Parathyroid adenoma (tissue), 2 donors: Measurements from ENCODE around the gene PHF1.

Experiments
- H2AFZ ChIP-seq: fragments of 300-600 bp; sonication (generic); one replicate; pipeline ENCODE4 v1.7.0; 2017; ENCODE audit warnings: antibody characterized with exemption, mild to moderate bottlenecking
- H3K27ac ChIP-seq: fragments of 300-600 bp; sonication (generic); one replicate; pipeline ENCODE4 v1.7.0; 2017
- H3K27me3 ChIP-seq: fragments of 300-600 bp; sonication (generic); one replicate; pipeline ENCODE4 v1.7.0; 2017; ENCODE audit warnings: low read length; ENCODE audit not compliant: control insufficient read depth, insufficient read depth
- H3K36me3 ChIP-seq: fragments of 300-600 bp; sonication (generic); one replicate; pipeline ENCODE4 v1.7.0; 2017; ENCODE audit warnings: low read length; ENCODE audit not compliant: control insufficient read depth, insufficient read depth
- H3K4me1 ChIP-seq: fragments of 300-600 bp; sonication (generic); one replicate; pipeline ENCODE4 v1.7.0; 2017; ENCODE audit warnings: control low read depth
- H3K4me2 ChIP-seq: fragments of 300-600 bp; sonication (generic); one replicate; pipeline ENCODE4 v1.7.0; 2017; ENCODE audit warnings: low read length
- H3K4me3 ChIP-seq: fragments of 300-600 bp; sonication (generic); one replicate; pipeline ENCODE4 v1.7.0; 2017; ENCODE audit warnings: low read depth, low read length
- H3K79me2 ChIP-seq: fragments of 300-600 bp; sonication (generic); one replicate; pipeline ENCODE4 v1.7.0; 2017; ENCODE audit warnings: control low read depth
- H3K9ac ChIP-seq: fragments of 300-600 bp; sonication (generic); one replicate; pipeline ENCODE4 v1.7.0; 2017; ENCODE audit warnings: mild to moderate bottlenecking
- H3K9me3 ChIP-seq: fragments of 300-600 bp; sonication (generic); one replicate; pipeline ENCODE4 v1.7.0; 2017; ENCODE audit warnings: low read length; ENCODE audit not compliant: control insufficient read depth
- CTCF ChIP-seq: fragments of 300-600 bp; sonication (generic); IDR thresholded peaks from one replicate; pipeline ENCODE4 v1.7.0; 2017; ENCODE audit warnings: antibody characterized with exemption, mild to moderate bottlenecking
- donor health status: primary hyperparathyroidism.

Gene PHF1

DNA sequence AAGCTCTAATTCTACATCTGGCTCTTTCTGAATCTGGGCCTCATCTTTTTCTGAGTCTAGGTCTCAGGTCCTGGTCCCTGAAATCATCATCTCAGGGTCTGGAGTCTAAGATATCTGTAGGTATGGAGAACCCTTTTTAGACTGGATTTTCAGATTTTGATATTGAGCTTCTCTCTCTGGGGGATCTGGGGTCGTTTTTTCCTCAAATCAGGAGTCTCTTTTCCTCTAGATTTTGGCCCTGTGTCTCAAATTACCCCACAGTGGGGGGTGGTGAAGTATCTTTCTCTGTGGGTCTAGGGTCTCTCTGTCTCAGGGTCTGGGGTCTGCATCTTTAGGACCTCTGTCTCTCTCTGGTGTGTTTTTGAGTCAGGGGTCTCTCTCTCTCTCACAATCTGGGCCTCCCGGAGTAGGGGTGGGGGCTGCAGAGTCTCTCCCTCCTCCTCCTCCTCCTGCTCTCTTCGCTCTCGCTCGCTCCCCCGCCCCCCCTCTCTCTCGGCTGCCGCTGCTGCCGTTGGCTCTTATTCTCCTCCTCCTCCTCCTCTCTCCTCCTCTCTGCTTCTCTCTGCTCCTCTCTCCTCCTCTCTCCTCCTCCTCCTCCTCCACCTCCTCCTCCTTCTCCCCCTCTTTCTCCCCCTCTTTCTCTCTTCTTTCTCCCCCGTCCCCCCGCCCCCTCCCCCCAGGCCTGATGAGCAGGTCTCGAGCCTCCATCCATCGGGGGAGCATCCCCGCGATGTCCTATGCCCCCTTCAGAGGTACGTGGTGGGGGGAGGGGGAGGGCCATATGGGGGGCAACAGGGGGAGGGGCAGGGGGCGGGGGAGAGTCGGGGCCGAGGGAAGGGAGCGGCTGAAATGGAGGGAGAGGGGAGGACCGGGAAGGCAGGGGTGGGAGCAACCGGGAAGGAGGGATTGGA is 9.0 kb downstream of the PHF1 start, which contains the start of gene SYNGAP1:
Gene SYNGAP1 (plus strand): TSS at position 486 of the 911 bp plus-strand sequence. CDS start 200 bp downstream, at position 686.
- peaks cover 22% of the 10 kb centered on the region for H3K4me1 ChIP-seq
- H3K9me3 ChIP-seq, result no peaks in the 10 kb centered on the region
- peak within 1 kb of the TSS; percentile 81 for H3K4me3 ChIP-seq
- H3K27me3 ChIP-seq, result no peaks in the 10 kb centered on the region
- no peak for TF ChIP-seq CTCF
- peaks cover 9% of the 10 kb centered on the region for H3K79me2 ChIP-seq
- H3K36me3 ChIP-seq, result no peaks in the 10 kb centered on the region
- H3K27ac ChIP-seq, result peak within 1 kb of the TSS; percentile 91
- no peak within 1 kb of the TSS for H3K9ac ChIP-seq
- peak within 1 kb of the TSS; percentile 85 for H2AFZ ChIP-seq
- H3K4me2 ChIP-seq, result peak within 1 kb of the TSS; percentile 89

GRCh38 chr6:33420491-33421343 is 9.9 kb downstream of the PHF1 start:
- TF ChIP-seq CTCF, result no peak
- Histone ChIP-seq H3K79me2 (peaks cover 9% of the 10 kb centered on the region), H3K27ac (peak overlapping the region; percentile 41), H3K4me1 (peaks cover 23% of the 10 kb centered on the region), H3K4me3 (no peak overlapping the region), H3K4me2 (peak overlapping the region; percentile 42), H3K27me3 (no peaks in the 10 kb centered on the region), H3K9me3 (no peaks in the 10 kb centered on the region), H3K9ac (no peak overlapping the region), H2AFZ (no peak overlapping the region), H3K36me3 (no peaks in the 10 kb centered on the region)

GRCh38 chr6:33421344-33421643 is 10.5 kb downstream of the PHF1 start:
- Histone ChIP-seq H3K79me2 (peaks cover 9% of the 10 kb centered on the region), H3K9me3 (no peaks in the 10 kb centered on the region), H3K4me1 (peaks cover 23% of the 10 kb centered on the region), H3K4me3 (no peak overlapping the region), H3K36me3 (no peaks in the 10 kb centered on the region), H2AFZ (no peak overlapping the region), H3K9ac (no peak overlapping the region), H3K4me2 (no peak overlapping the region), H3K27me3 (no peaks in the 10 kb centered on the region), H3K27ac (peak overlapping the region; percentile 12)
- TF ChIP-seq CTCF, result no peak

- H2AFZ ChIP-seq, result no peak overlapping the region
- no peak overlapping the region for H3K4me2 ChIP-seq
- peak overlapping the region; percentile 99 for H3K27ac ChIP-seq
- H3K27me3 ChIP-seq, result no peaks in the 10 kb centered on the region
- no peak overlapping the region for H3K4me3 ChIP-seq
- H3K9me3 ChIP-seq, result no peaks in the 10 kb centered on the region
- no peak for TF ChIP-seq CTCF
- H3K4me1 ChIP-seq, result peaks cover 24% of the 10 kb centered on the region
- H3K36me3 ChIP-seq, result no peaks in the 10 kb centered on the region
- H3K9ac ChIP-seq, result no peak overlapping the region
- peaks cover 13% of the 10 kb centered on the region for H3K79me2 ChIP-seq
Measured at GRCh38 chr6:33423777-33424176, 13.0 kb downstream of the PHF1 start.
